Glutamatergic neuron (in vitro differentiated cells): ENCODE data around the gene KIF12. TPM values are rescaled to one million over a fixed set of nuclear protein-coding genes. Genes with fewer than 3 reads are reported as not detected.
"Not testable (repeated sequence)": the region's sequence is repeated elsewhere in the genome, so short reads cannot be mapped to it uniquely, and the experiment has no call there.

ENCODE experiments used
- DNase-seq: peaks from one replicate; pipeline ENCODE4 v3.0.0; 2022
- H3K27ac Mint-ChIP-seq: one replicate; pipeline ENCODE4 v1.8.0; 2020; ENCODE audit warnings: mild to moderate bottlenecking, mixed read lengths, inconsistent platforms; ENCODE audit not compliant: unreplicated experiment
- H3K27me3 Mint-ChIP-seq: one replicate; pipeline ENCODE4 v1.8.0; 2020; ENCODE audit warnings: mild to moderate bottlenecking, moderate library complexity, mixed read lengths, inconsistent platforms; ENCODE audit not compliant: unreplicated experiment
- H3K36me3 Mint-ChIP-seq: one replicate; pipeline ENCODE4 v1.8.0; 2020; ENCODE audit warnings: mild to moderate bottlenecking, mixed read lengths, inconsistent platforms; ENCODE audit not compliant: unreplicated experiment
- H3K4me1 Mint-ChIP-seq: one replicate; pipeline ENCODE4 v1.8.0; 2020; ENCODE audit warnings: mild to moderate bottlenecking, low read depth, mixed read lengths, inconsistent platforms; ENCODE audit not compliant: unreplicated experiment
- H3K4me3 Mint-ChIP-seq: one replicate; pipeline ENCODE4 v1.8.0; 2020; ENCODE audit warnings: mild to moderate bottlenecking, mixed read lengths, inconsistent platforms; ENCODE audit not compliant: unreplicated experiment
- H3K9me3 Mint-ChIP-seq: one replicate; pipeline ENCODE4 v1.8.0; 2020; ENCODE audit warnings: mild to moderate bottlenecking, moderate library complexity, mixed read lengths, inconsistent platforms; ENCODE audit not compliant: unreplicated experiment
- CTCF ChIP-seq: fragments of 200-600 bp; sonication (generic); IDR thresholded peaks from one replicate; pipeline ENCODE4 v1.5.0; 2021; ENCODE audit not compliant: partially characterized antibody, unreplicated experiment
- total RNA-seq: library from RNA; stranded (reverse); fragmentation: NEBNext Ultra II Directional; extraction: Animal tissue kit (Norgen Biotek cat#: 25700); gene quantifications from one replicate; pipeline ENCODE4 v1.2.1, GENCODE V29; 2021; ENCODE audit not compliant: unreplicated experiment

KIF12 gene
- total RNA-seq, 1 donor from 2014 or later, result 0.93 TPM

GRCh38 chr9:114047717-114048116 lies 51.4 kb downstream of the KIF12 start:
- H3K36me3 Mint-ChIP-seq, result peaks cover 5% of the 10 kb centered on the region
- peaks cover 3% of the 10 kb centered on the region for H3K9me3 Mint-ChIP-seq
- H3K4me1 Mint-ChIP-seq, result no peaks in the 10 kb centered on the region
- no peak for TF ChIP-seq CTCF
- no peak for DNase-seq
- peak overlapping the region; percentile 30 for H3K27ac Mint-ChIP-seq
- no peak overlapping the region for H3K4me3 Mint-ChIP-seq
- H3K27me3 Mint-ChIP-seq, result peaks cover 7% of the 10 kb centered on the region

GRCh38 chr9:114046875-114047274 lies 52.2 kb downstream of the KIF12 start:
- Mint-ChIP-seq H3K36me3 (peaks cover 5% of the 10 kb centered on the region), H3K9me3 (peaks cover 3% of the 10 kb centered on the region), H3K27me3 (peaks cover 7% of the 10 kb centered on the region), H3K27ac (no peak overlapping the region), H3K4me1 (no peaks in the 10 kb centered on the region), H3K4me3 (no peak overlapping the region)
- TF ChIP-seq CTCF, result no peak
- DNase-seq, result no peak

- H3K4me1 Mint-ChIP-seq, result no peaks in the 10 kb centered on the region
- peaks cover 7% of the 10 kb centered on the region for H3K27me3 Mint-ChIP-seq
- peaks cover 3% of the 10 kb centered on the region for H3K9me3 Mint-ChIP-seq
- H3K4me3 Mint-ChIP-seq, result no peak overlapping the region
- TF ChIP-seq CTCF, result no peak
- H3K36me3 Mint-ChIP-seq, result peaks cover 5% of the 10 kb centered on the region
- H3K27ac Mint-ChIP-seq, result no peak overlapping the region
- DNase-seq, result no peak
Measured at GRCh38 chr9:114046237-114046755, 52.8 kb downstream of the KIF12 start.

- H3K4me1 Mint-ChIP-seq, DNase-seq, H3K27ac Mint-ChIP-seq, H3K9me3 Mint-ChIP-seq, H3K36me3 Mint-ChIP-seq, H3K4me3 Mint-ChIP-seq, H3K27me3 Mint-ChIP-seq: not testable (repeated sequence)
Measured at GRCh38 chr9:114043660-114044059, 55.4 kb downstream of the KIF12 start.

Other genes starting within 250 kb of the KIF12 start
- 114 TPM for gene ZNF618, start 223.0 kb downstream of the KIF12 start, total RNA-seq
- 0.29 TPM for gene AMBP, start 21.0 kb downstream of the KIF12 start, total RNA-seq
- 3.9 TPM for gene COL27A1, start 56.2 kb upstream of the KIF12 start, total RNA-seq
- not detected for gene ORM1, start 223.8 kb upstream of the KIF12 start, total RNA-seq
- not detected for gene ORM2, start 230.6 kb upstream of the KIF12 start, total RNA-seq